Tibial nerve (tissue), 4 donors: Measurements from ENCODE around the gene ARHGAP36. TPM values are rescaled to one million over a fixed set of nuclear protein-coding genes. Genes with fewer than 3 reads are reported as not detected.

Experiments used
- DNase-seq, 2 donors: peaks; one replicate each; pipeline ENCODE4 v3.0.0-alpha.2; 2019; ENCODE audit warnings: low spot score in 2 of 2
- H3K27ac ChIP-seq, 4 donors: fragments of 200-600 bp; sonication (generic) in 3 of 4; one replicate each; pipeline ENCODE4 v1.5.1; 2017 to 2019; ENCODE audit warnings: mild to moderate bottlenecking in 1 of 4
- H3K27me3 ChIP-seq, 2 donors: fragments of 200-600 bp; sonication (generic) in 1 of 2; one replicate each; pipeline versions ENCODE4 v1.5.1 to v1.6.0; 2017 to 2019
- H3K36me3 ChIP-seq, 3 donors: fragments of 200-600 bp; sonication (generic); one replicate each; pipeline ENCODE4 v1.5.1; 2018 to 2019
- H3K4me1 ChIP-seq, 4 donors: fragments of 200-600 bp; sonication (generic) in 3 of 4; one replicate each; pipeline ENCODE4 v1.5.1; 2017 to 2019
- H3K4me3 ChIP-seq, 4 donors: fragments of 200-600 bp; sonication (generic) in 3 of 4; one replicate each; pipeline ENCODE4 v1.5.1; 2017 to 2019; ENCODE audit warnings: mild to moderate bottlenecking in 1 of 4, moderate library complexity in 1 of 4
- H3K9me3 ChIP-seq, 4 donors: fragments of 200-600 bp; sonication (generic) in 3 of 4; one replicate each; pipeline ENCODE4 v1.5.1; 2017 to 2019
- EP300 ChIP-seq, 2 donors: sonication (generic); formaldehyde crosslinking; IDR thresholded peaks; one replicate each; pipeline ENCODE4 v1.6.1; 2017; ENCODE audit warnings: antibody characterized with exemption in 2 of 2, mild to moderate bottlenecking in 1 of 2
- POLR2A ChIP-seq, 2 donors: fragments of 450-650 bp; IDR thresholded peaks; one replicate each; pipeline ENCODE4 v1.6.1; 2017; ENCODE audit warnings: antibody characterized with exemption in 2 of 2, mild to moderate bottlenecking in 2 of 2, moderate library complexity in 2 of 2
- WGBS, 2 donors: methylation state at CpG; one replicate each; pipeline ENCODE4 v1.1.5; 2018; 5-methylcytosine and 5-hydroxymethylcytosine counted together
- total RNA-seq, 4 donors: library from RNA; depleted of rRNA; stranded (reverse); fragments of >200 nt; gene quantifications; one replicate each; pipeline ENCODE4 v1.1.0, GENCODE V29; 2016
- TF ChIP-seq, protein P1 (sequence below), 5 experiments: fragments of 200-600 bp in 3 of 5; fragments of 450-650 bp in 2 of 5; sonication (generic) in 3 of 5; IDR thresholded peaks; one replicate each; pipeline ENCODE4 v1.5.1; 2016 to 2019; ENCODE audit warnings: antibody characterized with exemption in 5 of 5, mild to moderate bottlenecking in 3 of 5, moderate library complexity in 2 of 5

Gene ARHGAP36
- total RNA-seq, 4 donors from 2014 or later: not detected

DNA sequence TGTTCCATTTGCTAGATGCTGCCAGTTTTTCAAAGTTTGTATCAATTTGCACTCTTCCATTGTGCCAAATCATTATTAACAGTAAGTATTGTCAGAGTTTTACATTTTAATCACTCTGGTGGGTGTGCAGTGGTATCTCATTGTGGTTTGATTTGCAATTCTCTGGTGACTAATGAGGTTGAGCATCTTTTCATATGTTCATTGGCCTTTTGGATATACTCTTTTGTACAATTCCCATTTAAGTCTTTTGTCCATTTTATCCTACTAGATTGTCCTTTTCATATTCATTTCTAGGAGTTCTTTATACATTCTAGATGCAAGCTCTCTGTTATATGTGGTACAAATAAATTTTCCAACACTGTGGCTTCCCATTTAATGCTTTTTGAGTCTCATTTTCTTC, 17.4 kb upstream of the ARHGAP36 start:
- no peaks in the 10 kb centered on the region for H3K4me1 ChIP-seq
- H3K27me3 ChIP-seq: no peaks in the 10 kb centered on the region
- no peaks in the 10 kb centered on the region for H3K9me3 ChIP-seq
- H3K36me3 ChIP-seq: no peaks in the 10 kb centered on the region
- DNase-seq: no peak
- no peak overlapping the region for H3K27ac ChIP-seq
- TF ChIP-seq, protein P1, sequence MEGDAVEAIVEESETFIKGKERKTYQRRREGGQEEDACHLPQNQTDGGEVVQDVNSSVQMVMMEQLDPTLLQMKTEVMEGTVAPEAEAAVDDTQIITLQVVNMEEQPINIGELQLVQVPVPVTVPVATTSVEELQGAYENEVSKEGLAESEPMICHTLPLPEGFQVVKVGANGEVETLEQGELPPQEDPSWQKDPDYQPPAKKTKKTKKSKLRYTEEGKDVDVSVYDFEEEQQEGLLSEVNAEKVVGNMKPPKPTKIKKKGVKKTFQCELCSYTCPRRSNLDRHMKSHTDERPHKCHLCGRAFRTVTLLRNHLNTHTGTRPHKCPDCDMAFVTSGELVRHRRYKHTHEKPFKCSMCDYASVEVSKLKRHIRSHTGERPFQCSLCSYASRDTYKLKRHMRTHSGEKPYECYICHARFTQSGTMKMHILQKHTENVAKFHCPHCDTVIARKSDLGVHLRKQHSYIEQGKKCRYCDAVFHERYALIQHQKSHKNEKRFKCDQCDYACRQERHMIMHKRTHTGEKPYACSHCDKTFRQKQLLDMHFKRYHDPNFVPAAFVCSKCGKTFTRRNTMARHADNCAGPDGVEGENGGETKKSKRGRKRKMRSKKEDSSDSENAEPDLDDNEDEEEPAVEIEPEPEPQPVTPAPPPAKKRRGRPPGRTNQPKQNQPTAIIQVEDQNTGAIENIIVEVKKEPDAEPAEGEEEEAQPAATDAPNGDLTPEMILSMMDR (IDR thresholded peaks at IDR 0.05): no peak
- TF ChIP-seq POLR2A (IDR thresholded peaks at IDR 0.05): no peak
- no peak for TF ChIP-seq EP300 (IDR thresholded peaks at IDR 0.05)
- no peak overlapping the region for H3K4me3 ChIP-seq

DNA sequence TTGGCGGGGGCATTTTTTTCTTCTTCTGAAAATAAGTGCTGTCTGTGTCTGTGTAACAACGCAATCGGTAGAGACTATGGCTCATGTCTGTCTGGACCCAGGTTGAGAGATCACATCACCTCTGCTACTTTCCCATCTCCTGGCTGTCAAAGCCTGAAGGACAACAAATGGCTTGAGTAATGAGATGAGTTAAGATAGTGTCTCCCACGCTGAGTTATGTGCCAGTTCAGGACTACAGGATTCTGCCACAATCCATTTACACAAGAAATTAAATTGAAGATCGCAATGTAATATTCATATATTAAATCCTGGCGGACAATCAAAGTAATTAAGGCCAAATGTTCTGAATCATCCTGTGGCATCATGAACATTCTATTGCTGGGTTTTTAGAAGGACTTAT, 16.5 kb upstream of the ARHGAP36 start:
- H3K4me1 ChIP-seq: no peaks in the 10 kb centered on the region
- no peak for DNase-seq
- no peak overlapping the region for H3K27ac ChIP-seq
- H3K27me3 ChIP-seq: no peaks in the 10 kb centered on the region
- H3K4me3 ChIP-seq: no peak overlapping the region
- whole genome bisulfite sequencing, 2 donors: 83 to 89% methylated on average over 6 of the region's 6 CpGs
- H3K9me3 ChIP-seq: no peaks in the 10 kb centered on the region
- no peaks in the 10 kb centered on the region for H3K36me3 ChIP-seq
- no peak for TF ChIP-seq POLR2A (IDR thresholded peaks at IDR 0.05)
- TF ChIP-seq EP300 (IDR thresholded peaks at IDR 0.05): no peak

DNA sequence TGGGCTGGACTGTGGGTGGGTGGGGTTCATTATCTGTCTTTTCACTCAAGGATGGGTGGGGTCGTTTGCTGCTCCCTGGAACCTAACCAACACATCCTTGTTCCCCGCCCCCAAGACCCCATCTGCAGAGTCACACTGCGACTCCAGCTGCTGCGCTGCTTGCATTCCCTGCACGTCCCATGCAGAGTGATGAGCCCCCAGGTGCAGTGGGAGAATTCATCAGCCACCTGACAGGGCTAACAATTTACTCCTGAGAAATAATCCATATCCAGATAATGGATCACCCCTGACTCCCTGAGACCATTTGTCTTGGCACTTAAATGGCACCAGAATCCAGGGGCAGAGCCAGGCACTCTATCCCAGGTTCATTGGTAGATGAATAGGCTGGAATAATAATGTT, 12.4 kb upstream of the ARHGAP36 start:
- DNase-seq: no peak
- 41 to 63% methylated on average over 3 to 5 of the region's 5 CpGs for WGBS, 2 donors

DNA sequence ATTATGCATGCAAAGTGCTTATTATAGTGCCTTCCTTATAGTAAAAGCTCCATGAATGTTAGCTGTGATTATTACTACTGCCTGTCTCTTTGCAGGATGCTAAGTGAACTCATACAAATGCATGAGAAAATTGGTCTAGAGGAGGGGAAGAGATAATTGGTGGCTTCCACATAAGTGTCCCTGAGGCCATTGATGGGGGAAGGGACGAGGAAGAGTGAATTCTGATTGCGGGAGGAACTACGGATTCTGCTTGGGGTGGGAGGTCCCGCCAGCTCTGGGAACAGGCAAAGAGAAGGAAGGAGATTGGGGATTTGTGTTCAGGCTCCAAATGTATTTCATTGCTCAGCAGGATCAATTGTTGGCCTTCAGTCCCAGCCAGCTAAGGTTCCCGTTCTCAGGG, 11.6 kb upstream of the ARHGAP36 start:
- Histone ChIP-seq H3K27me3 (peaks cover 0 to 18% of the 10 kb centered on the region in 2 donors), H3K36me3 (no peaks in the 10 kb centered on the region), H3K4me3 (no peak overlapping the region), H3K9me3 (no peaks in the 10 kb centered on the region), H3K27ac (no peak overlapping the region), H3K4me1 (no peaks in the 10 kb centered on the region)
- no peak for TF ChIP-seq POLR2A (IDR thresholded peaks at IDR 0.05)
- TF ChIP-seq, protein P1 (IDR thresholded peaks at IDR 0.05): no peak
- no peak for TF ChIP-seq EP300 (IDR thresholded peaks at IDR 0.05)
- 22 to 50% methylated on average over 5 of the region's 5 CpGs for WGBS, 2 donors
- no peak for DNase-seq

More for the DNA sequence above, 12.4 kb upstream of the ARHGAP36 start:
- H3K27ac ChIP-seq: no peak overlapping the region
- peaks cover 0 to 9% of the 10 kb centered on the region in 2 donors for H3K27me3 ChIP-seq
- TF ChIP-seq, protein P1 (IDR thresholded peaks at IDR 0.05): no peak
- no peak for TF ChIP-seq EP300 (IDR thresholded peaks at IDR 0.05)
- TF ChIP-seq POLR2A (IDR thresholded peaks at IDR 0.05): no peak
- no peaks in the 10 kb centered on the region for H3K9me3 ChIP-seq
- H3K36me3 ChIP-seq: no peaks in the 10 kb centered on the region
- no peaks in the 10 kb centered on the region for H3K4me1 ChIP-seq
- no peak overlapping the region for H3K4me3 ChIP-seq

DNA sequence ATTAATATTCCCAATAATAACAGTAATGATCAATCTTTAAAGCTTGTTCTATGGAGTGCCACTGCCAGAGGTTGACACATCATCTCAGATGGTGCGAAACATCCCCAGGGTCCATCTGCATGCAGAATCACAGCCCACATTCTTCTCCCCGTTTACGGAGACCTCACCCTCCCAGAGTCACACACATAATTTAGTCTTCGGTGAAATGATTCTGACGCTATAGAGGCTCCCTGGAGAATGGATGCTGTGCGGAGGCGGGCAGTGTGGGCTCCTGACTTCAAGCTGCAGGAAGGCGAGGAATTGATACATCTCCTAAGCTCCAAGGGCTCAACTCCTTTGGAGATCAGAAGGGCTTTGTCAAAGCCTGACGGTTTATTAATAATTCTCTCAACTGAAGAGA, 11.0 kb upstream of the ARHGAP36 start:
- Histone ChIP-seq H3K4me3 (no peak overlapping the region), H3K27me3 (peaks cover 0 to 20% of the 10 kb centered on the region in 2 donors), H3K9me3 (no peaks in the 10 kb centered on the region), H3K27ac (no peak overlapping the region), H3K4me1 (no peaks in the 10 kb centered on the region), H3K36me3 (no peaks in the 10 kb centered on the region)
- 47 to 64% methylated on average over 9 of the region's 9 CpGs for WGBS, 2 donors
- no peak for DNase-seq
- TF ChIP-seq EP300 (IDR thresholded peaks at IDR 0.05) (no peak), POLR2A (IDR thresholded peaks at IDR 0.05) (no peak)
- TF ChIP-seq, protein P1 (IDR thresholded peaks at IDR 0.05): no peak

DNA sequence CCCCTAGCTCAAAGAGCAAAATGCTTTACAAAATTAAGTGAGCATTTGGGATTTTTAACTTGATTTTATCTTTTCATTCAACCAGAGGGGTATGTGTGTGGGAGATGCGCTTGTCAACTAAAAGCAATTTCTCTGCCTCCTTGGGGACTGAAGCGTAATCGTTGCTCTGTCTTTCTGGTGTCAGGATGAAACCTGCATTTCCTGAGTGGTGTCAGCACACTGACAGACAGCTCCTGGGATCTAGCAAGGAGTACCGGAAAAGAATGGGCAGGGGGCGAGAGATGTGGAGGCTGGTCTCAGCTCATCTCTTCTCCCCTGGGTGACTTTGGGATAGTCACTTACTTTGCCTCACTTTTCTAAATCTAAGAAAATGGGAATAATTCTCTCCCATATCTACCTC, 5.1 kb upstream of the ARHGAP36 start:
- H3K27me3 ChIP-seq: peaks cover 0 to 29% of the 10 kb centered on the region in 2 donors
- 67 to 75% methylated on average over 5 of the region's 5 CpGs for WGBS, 2 donors

More for the DNA sequence above, 5.1 kb upstream of the ARHGAP36 start:
- TF ChIP-seq POLR2A (IDR thresholded peaks at IDR 0.05): no peak
- TF ChIP-seq EP300 (IDR thresholded peaks at IDR 0.05): no peak
- TF ChIP-seq, protein P1 (IDR thresholded peaks at IDR 0.05): no peak
- Histone ChIP-seq H3K4me3 (no peak overlapping the region), H3K4me1 (no peaks in the 10 kb centered on the region), H3K9me3 (no peaks in the 10 kb centered on the region), H3K36me3 (no peaks in the 10 kb centered on the region), H3K27ac (no peak overlapping the region)
- DNase-seq: no peak
